GM20431 (cell line): Measurements from ENCODE around the gene LHX2.

Source experiments
- in situ Hi-C: fragments of 300-500 bp; cut with MseI, MboI; formaldehyde crosslinking; loops from one replicate; pipeline ENCODE4 v1.15.0; 2020; ENCODE audit warnings: low sequenced_read_pairs; ENCODE audit not compliant: unreplicated experiment

LHX2 gene

GRCh38 chr9:124024107-124024506 lies 12.5 kb downstream of the LHX2 start:
- in situ Hi-C loops, result no loop called here

- in situ Hi-C loops, result loop anchor here (25.0 kb wide), 1 partner anchor 492 kb away; no protein-coding TSS in a partner anchor
Observed at GRCh38 chr9:124029617-124030016, 18.0 kb downstream of the LHX2 start.

- in situ Hi-C loops, result loop anchor here (25.0 kb wide), 1 partner anchor 494 kb away; no protein-coding TSS in a partner anchor
Observed at GRCh38 chr9:124030969-124031451, 19.4 kb downstream of the LHX2 start.

- in situ Hi-C loops, result loop anchor here (25.0 kb wide), 1 partner anchor 495 kb away; no protein-coding TSS in a partner anchor
Observed at GRCh38 chr9:124032247-124032646, 20.7 kb downstream of the LHX2 start.

- in situ Hi-C loops, result loop anchor here (25.0 kb wide), 1 partner anchor 496 kb away; no protein-coding TSS in a partner anchor
Observed at GRCh38 chr9:124033348-124033747, 21.8 kb downstream of the LHX2 start.

GRCh38 chr9:124033967-124034366 lies 22.4 kb downstream of the LHX2 start:
- in situ Hi-C loops, result loop anchor here (25.0 kb wide), 1 partner anchor 497 kb away; no protein-coding TSS in a partner anchor

GRCh38 chr9:124035001-124035650 lies 23.6 kb downstream of the LHX2 start:
- in situ Hi-C loops, result loop anchor here (25.0 kb wide), 1 partner anchor 498 kb away; no protein-coding TSS in a partner anchor

GRCh38 chr9:124036578-124036977 lies 25.0 kb downstream of the LHX2 start:
- in situ Hi-C loops, result loop anchor here (25.0 kb wide), 1 partner anchor 499 kb away; no protein-coding TSS in a partner anchor

- in situ Hi-C loops, result loop anchor here (25.0 kb wide), 1 partner anchor 500 kb away; no protein-coding TSS in a partner anchor
Observed at GRCh38 chr9:124037790-124038189, 26.2 kb downstream of the LHX2 start.

- in situ Hi-C loops, result loop anchor here (25.0 kb wide), 1 partner anchor 501 kb away; no protein-coding TSS in a partner anchor
Observed at GRCh38 chr9:124038239-124038638, 26.7 kb downstream of the LHX2 start.

- in situ Hi-C loops, result loop anchor here (25.0 kb wide), 1 partner anchor 502 kb away; no protein-coding TSS in a partner anchor
Observed at GRCh38 chr9:124038790-124039633, 27.4 kb downstream of the LHX2 start.

GRCh38 chr9:124040186-124040931 lies 28.8 kb downstream of the LHX2 start:
- in situ Hi-C loops, result loop anchor here (25.0 kb wide), 1 partner anchor 503 kb away; no protein-coding TSS in a partner anchor

- in situ Hi-C loops, result loop anchor here (25.0 kb wide), 1 partner anchor 504 kb away; no protein-coding TSS in a partner anchor
Observed at GRCh38 chr9:124040935-124041816, 29.6 kb downstream of the LHX2 start.

- in situ Hi-C loops, result loop anchor here (25.0 kb wide), 1 partner anchor 504 kb away; no protein-coding TSS in a partner anchor
Observed at GRCh38 chr9:124041817-124042116, 30.2 kb downstream of the LHX2 start.

- in situ Hi-C loops, result loop anchor here (25.0 kb wide), 1 partner anchor 505 kb away; no protein-coding TSS in a partner anchor
Observed at GRCh38 chr9:124042201-124042721, 30.7 kb downstream of the LHX2 start.

- in situ Hi-C loops, result loop anchor here (25.0 kb wide), 1 partner anchor 507 kb away; no protein-coding TSS in a partner anchor
Observed at GRCh38 chr9:124044448-124044847, 32.9 kb downstream of the LHX2 start.

GRCh38 chr9:124045076-124045829 lies 33.7 kb downstream of the LHX2 start:
- in situ Hi-C loops, result loop anchor here (25.0 kb wide), 1 partner anchor 508 kb away; no protein-coding TSS in a partner anchor

- in situ Hi-C loops, result loop anchor here (25.0 kb wide), 1 partner anchor 509 kb away; no protein-coding TSS in a partner anchor
Observed at GRCh38 chr9:124045830-124046177, 34.2 kb downstream of the LHX2 start.
